DMS53 treated with DMSO at 0.1 percent for 48 hours (cell line): ENCODE measurements around the gene DOCK4.
"Not testable (repeated sequence)": the region's sequence is repeated elsewhere in the genome, so short reads cannot be mapped to it uniquely, and the experiment has no call there.

Experiments used
- DNase-seq: peaks from one replicate; lab custom pipeline; 2025; ENCODE audit not compliant: unreplicated experiment; lab: John Stamatoyannopoulos, UW

The DOCK4 gene

DNA sequence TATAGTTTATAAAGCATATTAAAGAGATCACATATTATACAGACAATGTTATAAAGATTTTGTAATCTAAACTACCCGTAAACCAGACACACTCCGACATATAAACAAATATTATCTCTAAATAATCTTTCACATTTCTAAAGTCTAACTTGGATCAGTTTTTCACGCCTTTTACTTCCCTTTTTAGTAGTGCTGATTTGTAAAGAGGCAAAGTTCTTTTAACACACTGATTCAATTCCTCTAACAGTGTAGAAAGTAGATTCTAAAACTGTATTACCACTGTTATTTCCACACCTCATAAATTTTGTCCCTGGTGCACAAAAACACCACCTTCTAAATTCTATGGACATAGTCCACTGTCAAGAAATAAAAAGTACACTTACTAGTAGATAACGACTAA is 230.9 kb downstream of the DOCK4 start:
- no peak for DNase-seq

DNA sequence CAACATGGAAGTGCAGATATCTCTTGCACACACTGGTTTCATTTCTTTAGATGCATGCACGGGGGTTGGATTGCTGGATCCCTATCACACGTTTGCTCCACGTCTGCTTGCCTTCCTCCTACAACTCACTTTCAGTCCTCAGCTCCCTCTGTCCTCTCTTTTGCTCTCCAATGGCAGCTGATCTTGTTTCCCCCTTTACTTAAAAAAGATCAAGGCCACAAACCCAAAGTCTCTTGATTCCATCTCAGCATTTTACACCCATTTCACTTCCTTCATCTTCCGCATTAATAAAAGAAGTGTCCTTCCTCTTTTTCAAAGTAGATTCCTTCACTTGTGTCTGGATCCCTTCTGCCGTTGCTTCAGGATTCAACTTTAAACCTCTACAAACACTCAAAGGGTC is 245.2 kb downstream of the DOCK4 start:
- no peak for DNase-seq

DNA sequence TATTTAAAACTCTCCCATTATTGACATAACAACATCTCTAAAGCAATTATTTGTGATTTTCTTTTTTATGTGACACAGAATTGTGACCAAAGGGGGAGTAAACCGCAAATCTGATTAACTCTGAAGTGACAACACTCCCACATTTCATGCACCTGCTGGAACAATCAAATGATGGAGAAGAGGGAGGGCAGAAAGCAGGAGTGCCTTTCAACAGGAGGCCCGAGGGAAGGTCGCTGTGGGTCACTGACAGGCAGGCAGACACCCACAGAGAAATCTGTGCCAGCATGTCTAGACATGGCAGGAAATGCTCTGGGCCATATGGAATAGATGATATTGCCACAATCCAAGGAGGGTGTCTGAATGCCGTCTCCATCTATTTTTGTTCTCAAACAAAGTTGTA is 247.3 kb downstream of the DOCK4 start:
- DNase-seq = peak; percentile 71

DNA sequence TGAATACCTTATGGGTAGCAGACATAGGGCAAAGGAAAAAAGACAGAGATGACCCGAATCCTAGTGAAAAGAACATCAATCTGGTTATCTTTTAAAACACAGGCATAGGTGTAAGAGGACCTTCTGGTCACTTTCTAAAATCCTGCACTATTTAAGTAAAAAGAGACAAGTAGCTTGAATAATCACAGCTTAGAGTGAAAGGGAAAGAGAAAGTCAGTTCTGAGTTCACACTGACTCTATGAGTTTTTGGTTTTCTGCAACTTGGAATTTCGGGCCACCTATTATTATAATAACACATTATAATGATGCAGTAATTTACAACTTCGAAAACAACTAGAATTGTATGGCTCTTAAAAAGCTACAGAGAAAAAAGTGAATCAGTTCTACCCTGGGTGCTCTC is 247.8 kb downstream of the DOCK4 start:
- no peak for DNase-seq

DNA sequence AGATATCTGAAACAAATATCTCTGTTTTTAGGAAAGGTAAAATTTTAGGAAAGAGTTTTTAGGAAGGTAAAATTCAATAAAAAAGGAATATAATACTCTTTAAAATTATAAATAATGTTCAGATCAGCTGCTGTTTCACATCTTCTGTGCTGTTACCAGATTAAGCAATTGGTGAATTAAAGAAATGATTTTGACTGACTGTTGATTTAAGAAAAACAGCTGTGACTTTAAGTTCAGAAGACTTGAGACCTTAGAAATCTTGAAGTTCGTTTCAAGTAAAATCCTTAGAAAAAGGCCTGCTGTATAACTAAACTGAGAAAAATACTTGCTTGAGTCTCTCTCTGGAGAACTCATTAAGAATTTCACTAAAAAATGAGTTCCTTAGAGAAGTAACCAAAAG is 250.6 kb downstream of the DOCK4 start:
- DNase-seq = no peak

DNA sequence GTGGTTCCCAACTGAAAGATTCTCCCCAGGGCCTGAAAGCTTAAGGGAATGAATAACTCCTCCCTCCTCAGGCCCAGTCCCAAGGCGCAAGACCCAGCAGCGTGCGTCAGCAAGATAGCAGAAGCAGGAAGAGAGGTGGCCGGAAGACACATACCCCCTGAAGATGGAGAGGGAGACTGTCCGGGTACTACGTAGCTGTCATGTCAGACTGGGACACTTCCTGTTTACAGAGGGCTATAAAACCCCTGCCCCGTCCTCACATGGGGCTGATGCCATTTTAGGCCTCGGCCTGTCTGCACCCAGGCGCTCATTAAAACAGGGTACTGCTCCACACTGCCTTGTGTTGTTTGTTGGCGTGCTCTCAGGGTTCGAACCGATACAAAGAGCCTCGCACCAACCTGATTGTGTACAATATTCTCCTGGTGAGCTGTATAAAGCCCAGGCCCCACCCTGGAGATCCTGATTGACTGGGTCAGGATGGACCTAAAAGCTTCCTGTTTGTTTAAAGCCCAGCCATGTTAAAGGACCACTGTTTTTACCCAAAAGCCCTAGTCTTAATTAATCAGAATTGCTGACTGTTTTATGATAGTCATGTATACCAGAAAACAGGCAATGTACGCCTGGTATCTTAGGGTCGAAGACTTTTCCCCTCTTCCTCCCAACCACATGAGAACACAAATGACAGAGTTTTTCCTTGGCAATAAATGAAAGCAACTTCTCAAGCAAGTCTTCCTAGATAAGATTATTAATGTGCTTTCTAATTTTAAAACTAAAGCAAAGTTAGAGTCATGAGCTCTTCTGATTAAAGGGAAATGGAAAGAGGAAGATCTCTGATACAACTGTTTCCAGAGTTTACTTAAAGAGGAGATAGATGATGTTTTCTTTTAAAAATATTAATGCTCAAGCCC is 251.5 kb downstream of the DOCK4 start:
- no peak for DNase-seq

DNA sequence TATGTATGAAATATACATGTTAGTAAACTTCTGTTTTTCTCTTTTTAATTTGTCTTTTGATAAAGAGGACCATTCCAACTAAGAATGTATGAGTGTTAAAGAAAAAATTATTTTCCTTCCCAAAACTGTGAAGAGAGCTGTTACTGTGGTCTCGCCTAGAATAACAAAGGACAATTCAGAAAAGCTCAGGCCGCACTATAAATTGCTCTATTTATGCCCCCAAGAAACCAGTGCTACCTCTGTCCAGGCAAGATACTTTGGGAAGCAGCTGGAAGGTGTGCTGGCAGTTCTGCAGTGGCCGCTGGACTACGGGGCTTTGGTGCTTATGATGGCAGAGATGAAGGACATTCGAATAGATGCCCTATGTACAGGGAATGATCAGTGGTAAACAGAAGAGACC is 252.1 kb downstream of the DOCK4 start:
- DNase-seq = no peak

DNA sequence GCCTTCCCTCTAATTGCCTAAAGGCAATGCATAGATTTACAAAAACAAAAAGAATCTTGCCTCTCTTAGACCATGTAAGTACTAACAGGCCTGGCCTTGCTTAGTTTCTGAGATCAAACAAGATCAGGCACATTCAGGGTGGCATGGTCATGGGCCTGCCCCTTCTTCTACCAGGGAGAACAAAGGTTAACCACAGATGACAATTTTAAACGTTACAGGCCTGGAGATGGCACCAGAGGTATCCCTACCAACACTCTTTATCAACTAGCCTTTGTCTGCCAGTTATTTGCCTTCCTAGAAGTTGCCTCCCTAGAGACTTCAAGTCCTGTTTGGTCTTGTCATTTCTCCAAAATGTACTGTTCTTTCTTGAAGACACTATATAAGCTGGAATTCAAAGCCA is 252.6 kb downstream of the DOCK4 start:
- peak; percentile 20 for DNase-seq

DNA sequence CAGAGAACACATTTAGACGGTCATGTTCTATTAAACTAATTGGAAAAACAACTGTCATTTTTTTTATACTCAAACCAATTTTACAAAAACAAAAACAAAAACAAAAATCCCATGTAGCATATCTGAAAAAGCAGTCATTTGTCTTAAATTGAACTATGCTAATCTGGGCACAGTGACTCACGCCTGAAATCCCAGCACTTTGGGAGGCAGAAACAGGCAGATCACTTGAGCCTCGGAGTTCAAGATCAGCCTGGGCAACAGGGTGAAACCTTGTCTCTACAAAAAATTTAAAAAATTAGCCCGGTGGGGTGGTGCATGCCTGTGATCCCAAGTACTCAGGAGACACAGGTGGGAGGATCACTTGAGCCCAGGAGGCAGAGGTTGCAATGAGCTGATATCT is 253.4 kb downstream of the DOCK4 start:
- no peak for DNase-seq

DNA sequence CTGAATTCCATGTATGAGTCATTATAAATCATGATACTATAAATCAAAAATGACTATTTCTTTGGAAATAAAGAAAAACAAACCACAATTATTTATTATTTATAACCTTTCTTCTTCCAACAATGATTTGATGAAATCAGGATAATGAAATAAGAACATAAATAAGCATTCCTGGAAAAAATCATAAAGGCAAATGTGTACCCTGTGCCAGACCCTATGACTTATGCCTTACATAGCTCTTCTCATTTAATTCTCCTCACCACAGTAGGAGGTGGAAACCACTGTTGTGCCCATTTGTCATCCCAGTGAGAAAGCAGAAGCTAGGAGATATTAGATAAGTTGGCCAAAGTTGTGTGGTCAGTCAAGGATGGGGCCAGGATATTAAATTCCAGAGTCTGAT is 255.1 kb downstream of the DOCK4 start:
- DNase-seq = no peak

DNA sequence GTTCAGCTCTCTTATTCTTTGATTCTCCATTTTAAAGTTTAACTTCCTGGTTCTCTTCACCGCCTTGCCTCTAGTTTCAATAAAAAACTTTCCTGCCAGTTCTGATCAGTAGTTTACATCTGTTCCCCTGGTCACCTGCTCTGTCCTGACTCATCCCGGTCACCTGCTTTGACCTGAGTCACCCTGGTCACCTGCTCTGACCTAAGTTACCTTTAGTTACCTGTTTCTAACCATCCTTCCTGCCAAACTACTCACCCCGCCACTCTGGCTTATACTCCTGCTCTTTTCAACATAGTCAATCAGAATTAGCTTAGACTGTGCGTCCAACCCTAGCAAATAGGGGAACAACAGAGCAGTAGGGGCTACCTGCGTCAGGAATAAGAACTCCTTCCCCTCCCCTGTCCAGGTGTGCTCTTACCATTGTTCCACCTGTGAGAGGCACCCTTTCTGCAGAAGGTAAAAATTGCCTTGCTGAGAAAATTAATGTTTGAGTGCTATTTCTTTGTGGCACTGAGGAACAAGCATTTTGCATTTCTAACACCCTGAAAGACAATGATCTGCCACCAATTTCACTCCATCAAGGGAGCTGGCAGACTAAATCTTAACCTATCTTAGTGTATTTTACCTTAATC is 263.6 kb downstream of the DOCK4 start:
- DNase-seq = no peak

DNA sequence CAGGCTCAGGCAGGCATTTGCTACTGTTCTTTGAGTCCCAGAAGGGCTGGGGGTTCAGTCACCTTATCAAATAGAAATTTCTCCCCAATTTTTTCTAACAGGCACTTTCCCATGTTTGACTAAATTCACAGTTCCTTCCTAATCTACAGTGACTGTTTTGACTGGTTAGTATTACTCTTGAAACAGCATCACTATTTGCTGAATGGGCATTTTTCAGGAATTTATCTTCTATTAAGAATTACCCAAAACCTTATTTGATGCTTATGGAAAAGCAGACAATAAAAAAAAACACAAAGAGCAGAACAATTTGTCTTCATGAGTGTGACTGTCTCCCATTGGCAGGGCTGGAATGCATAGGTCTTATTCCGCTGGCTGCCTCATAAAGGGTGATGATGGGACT is 269.0 kb downstream of the DOCK4 start:
- no peak for DNase-seq

DNA sequence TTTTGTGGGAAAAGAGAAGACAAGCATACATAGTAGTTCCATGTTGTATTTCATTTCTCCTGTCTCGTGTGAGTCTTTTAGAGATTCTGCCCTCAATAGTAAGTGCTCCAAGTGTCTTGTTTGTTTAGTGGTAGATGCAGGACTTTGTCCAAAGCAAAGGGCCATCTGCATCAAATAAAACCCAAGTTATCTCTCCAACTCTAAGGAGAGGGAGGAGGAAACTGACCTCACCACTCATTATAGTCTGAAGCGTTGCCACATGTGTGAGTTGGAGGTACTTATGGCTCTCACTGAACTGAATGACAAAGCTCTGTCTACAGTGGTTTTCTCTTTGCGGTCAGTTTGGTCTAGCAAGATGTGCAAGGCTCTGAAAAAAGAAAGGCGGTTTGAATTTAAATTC is 272.6 kb downstream of the DOCK4 start:
- no peak for DNase-seq

DNA sequence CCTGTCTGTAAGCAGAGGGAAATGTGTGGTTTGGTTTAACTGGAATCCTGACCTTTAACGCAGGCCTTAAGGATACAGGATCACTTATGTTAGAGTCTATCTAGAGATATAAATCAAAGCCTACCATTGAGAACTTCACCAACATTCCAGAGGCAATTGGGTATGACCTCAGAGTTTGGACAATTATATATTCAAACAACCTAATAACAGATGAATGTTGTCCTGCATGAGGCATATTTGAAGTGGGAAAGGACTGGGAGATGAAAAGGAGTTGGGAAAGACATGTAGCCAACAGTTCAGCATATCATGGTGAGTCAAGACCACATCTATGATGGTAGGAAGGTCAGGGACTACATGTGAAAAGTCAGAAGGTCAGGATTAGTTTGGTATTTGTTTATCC is 274.2 kb downstream of the DOCK4 start:
- no peak for DNase-seq

DNA sequence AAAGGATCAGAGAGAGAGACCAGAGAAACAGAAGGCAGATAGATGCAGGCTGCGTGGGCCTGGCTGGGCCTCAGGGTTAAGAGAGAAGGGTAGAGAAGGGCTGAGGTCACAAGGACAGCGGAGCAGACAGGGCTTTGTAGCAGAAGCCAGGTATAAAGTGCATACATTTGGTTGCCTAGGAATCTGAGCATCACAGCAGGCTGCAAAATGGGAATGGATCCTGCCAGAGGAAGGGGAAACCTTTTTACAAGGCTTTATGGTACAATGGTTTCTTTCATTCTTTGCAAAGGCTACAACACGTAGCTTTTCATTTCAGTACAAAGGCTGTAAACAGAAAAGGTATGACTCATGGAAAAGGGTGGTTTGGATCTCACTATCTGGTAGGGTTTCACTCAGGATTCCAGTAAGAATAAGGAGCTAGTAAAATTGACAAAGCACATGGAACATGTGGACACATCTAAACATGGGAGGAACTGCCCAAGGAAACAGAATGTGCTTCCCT is 275.1 kb downstream of the DOCK4 start:
- DNase-seq = no peak

DNA sequence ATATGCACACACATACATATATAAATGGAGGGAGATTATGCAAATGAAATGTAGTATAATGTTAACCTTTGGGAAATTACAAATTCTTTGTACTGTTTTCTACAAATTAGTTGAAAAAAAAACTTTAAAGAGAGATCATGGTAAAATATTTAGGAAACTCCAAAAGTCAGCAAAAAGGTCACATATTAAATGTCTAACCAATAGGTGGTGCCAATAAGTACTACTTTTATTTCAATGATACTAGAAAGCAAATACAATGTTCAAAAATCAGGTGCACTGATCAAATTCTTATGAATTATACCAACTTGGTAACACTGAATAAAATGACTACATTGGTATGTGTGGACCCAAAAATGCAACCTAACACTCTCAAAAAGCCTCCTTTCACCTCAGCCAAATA is 276.9 kb downstream of the DOCK4 start:
- no peak for DNase-seq

DNA sequence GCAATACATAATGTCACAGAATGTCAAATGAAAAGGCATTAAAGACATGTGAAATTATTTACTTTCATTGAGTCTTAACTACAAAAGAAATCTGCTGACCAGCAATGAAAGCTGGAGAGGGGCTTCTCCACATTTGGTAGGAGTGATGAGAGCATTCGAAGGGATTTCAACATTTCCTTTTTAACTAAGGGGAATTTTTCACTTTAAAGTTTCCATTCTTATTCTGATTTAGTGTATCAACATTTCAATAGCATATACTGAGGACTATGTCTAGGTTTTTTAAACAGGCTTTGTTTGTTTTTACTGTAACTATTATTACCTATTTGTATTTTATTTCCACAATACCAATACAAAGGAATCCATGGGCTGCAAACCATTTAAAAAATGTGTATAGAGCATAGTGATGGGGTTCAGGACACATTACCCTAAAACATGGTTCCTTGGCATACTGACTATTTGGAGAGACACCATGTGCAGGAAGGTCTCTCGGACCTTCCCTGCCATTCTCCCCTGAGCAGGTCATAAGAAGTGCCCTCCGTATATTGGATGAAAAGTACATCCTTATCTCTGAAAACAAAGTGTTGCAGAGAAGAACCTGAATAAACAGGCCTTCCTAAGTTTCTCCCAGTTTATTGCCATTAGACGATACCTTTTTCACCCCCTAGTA is 278.7 kb downstream of the DOCK4 start:
- no peak for DNase-seq

DNA sequence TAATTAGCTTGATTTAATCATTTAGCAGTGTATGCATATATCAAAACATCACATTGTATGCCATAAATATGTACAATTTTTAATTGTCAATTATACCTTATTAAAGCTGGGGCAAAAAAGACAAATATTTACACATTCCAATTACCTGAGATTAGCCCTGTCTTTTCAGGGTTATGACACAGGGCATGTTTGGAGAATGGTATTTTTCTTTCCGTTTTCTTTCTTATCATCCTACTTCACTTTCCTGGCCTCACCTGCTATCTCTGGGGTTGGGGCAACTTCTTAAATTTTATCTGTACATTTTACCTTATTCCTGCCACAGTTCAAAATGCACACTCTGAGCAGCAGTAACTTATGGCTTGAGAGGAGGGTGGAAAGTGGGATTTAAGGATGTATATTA is 285.9 kb downstream of the DOCK4 start:
- no peak for DNase-seq

DNA sequence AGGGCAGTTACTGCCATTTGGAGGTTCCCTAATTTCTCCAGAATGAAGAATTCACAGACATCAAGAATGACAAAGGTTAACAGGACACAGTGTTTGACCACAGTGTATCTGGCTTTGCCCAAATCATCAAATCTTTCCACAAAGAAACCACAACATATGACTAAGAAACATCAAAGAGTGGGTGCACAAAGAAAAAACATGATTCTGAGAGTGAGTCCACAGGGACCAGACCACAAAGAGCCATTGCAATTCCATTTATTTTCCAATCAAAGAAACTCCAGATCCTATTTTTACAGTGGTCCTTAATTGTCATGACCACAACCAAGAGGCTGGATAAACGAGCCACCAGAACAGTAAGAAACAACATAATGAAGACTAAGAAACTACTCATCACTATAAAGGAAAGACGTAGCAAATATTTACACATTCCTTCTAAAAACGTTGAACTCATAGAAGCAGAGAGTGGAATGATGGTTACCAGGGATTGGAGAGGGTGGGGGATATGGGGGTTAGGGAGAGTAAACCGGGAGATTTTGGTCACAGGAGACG is 286.5 kb downstream of the DOCK4 start:
- DNase-seq = no peak

DNA sequence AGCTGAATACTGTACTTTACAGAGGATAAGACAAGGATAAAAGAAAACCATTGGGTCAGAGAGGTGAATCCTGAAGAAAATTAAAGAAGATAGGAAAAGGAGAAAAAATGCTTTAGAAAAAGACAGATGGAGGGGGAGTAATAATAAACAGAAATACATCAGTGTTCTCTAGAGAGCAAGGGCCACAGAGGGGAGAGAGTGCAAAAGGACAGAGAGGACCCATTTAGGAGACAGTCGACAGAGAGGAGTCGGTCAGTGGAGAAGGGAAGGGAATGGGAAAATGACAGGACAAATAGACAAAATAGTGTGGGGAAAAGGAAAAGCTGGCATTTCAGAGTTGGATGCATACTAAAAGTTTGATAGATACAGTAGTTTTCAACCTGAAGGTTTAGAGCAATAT is 287.0 kb downstream of the DOCK4 start:
- no peak for DNase-seq

DNA sequence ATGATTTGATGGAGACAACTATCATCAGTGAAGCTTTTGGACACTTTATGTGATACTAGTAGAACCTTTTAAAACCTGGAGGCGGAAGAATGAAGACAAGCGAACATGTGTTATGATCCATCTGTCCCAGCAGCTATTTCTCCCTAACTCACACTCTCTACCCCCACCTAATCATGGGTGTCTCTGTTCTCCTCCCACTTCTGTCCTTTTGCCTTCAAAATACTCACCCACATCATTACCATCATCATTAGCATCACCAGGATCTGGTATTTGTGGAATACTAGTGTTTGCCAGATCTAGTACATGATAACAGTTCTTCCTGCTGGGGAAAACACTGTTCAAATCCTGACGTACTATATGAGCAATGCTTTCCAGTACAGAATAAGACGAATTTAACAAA is 287.7 kb downstream of the DOCK4 start:
- no peak for DNase-seq

DNA sequence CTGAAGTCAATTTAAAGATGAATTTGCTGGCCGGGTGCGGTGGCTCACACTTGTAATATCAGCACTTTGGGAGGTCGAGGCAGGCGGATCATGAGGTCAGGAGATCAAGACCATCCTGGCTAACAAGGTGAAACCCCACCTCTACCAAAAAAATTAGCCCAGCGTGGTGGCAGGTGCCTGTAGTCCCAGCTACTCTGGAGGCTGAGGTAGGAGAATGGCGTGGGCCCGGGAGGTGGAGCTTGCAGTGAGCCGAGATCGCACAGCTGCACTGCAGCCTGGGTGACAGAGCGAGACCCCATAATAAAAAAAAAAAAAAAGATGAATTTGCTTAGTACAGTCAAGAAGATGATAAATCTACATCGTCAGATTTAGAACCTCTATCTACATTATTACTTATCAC is 288.8 kb downstream of the DOCK4 start:
- DNase-seq = not testable (repeated sequence)
